GM10847 (cell line): ENCODE results near the gene CEBPE.

ENCODE experiments used
- POLR2A ChIP-seq: IDR thresholded peaks from 2 replicates; pipeline ENCODE4 v1.6.1; 2011; ENCODE audit not compliant: insufficient read length; ENCODE audit errors: extremely low read depth

Gene CEBPE

DNA sequence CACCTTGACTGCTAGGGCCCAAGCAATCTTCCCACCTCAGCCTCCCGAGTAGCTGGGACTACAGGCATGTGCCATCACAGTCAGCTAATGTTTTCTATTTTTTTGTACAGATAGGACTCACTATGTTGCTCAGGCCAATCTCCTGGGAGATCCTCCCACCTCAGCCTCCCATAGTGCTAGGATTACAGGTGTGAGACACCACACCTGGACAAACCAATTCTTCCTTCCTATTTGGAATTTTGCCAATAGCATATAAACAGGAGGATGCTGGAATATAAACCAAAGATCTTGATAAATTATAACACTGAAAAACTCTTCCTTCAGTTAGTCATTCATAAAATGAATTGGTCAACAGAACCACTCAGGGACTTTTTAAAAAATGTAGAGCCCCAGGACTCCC lies 32.5 kb downstream of the CEBPE start:
- TF ChIP-seq POLR2A = no peak

DNA sequence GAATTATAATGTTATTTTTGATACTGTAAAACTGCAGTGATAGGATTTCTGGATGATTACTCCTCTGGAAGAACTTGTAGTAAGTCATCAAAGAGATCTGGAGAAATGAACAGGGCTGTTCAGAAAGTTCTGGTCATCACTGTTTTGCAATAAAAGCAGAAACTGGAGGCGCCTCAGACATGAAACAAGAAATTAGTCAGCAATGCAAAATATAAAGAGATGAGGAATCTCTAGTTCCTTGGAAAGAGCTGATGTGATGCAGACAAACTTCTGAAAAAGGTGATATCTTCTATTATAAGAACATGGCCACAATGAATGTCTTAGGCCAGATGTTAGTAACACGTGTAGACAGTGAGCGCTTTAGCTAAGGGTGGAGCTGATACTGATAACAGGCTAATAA lies 33.6 kb downstream of the CEBPE start:
- no peak for TF ChIP-seq POLR2A

DNA sequence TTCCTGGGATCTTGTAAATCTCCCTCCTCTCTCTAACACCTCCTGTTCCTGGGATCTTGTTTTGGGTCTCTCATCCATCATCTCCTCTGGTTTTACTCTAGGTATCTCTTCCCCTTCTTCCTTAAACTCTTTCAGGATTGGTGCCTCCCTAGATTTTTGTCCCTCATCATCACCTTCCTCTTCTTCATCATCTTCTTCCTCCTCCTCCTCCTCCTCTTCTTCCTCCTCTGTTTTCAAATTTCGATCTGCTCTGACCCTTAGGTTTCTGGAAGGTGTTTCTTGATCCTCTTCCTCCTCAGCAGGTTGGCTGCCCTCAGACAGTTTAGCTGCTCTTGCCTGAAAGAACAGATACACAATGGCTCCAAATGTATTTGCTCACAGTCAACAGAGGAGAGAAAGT lies 38.6 kb downstream of the CEBPE start:
- no peak for TF ChIP-seq POLR2A

DNA sequence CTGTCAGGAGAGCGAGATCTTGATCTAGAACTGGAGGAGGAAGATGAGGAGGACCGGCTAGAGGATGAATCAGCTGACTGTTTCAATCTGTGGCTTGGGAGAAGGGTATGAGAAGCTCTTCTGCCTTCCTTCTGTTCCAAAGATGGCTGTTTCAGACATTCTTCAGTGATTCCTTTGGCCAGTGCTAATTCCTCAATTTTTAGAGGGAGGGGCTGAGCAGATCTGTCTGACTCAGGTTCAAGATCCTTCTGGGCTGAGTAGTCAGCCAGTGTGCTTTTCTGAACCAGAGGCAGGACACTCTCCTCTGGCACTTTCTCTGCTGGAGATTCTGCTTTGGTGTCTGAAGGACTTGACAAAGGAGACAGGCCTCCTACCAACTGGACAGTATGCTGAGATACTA lies 39.3 kb downstream of the CEBPE start:
- TF ChIP-seq POLR2A = no peak

DNA sequence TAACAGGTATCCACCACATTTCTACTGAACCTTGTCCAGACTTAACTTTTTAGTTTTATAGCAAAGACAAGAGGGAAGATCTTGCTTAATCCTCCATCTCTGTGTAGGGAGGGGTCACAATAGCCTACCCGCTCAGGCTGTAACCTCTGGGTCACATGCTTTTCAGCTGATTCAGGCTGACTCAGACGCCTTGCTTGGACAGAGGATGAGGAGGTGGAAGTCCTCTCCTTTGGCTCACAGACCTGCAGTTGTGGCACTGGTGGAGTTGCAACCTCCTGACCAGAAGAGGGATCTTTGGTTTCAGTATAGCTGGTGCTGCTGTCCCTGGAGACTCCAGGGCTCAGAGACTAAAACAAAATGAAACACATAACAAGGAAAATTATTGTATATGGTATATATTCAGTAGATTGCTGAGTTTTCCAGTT lies 40.4 kb downstream of the CEBPE start:
- TF ChIP-seq POLR2A = no peak

DNA sequence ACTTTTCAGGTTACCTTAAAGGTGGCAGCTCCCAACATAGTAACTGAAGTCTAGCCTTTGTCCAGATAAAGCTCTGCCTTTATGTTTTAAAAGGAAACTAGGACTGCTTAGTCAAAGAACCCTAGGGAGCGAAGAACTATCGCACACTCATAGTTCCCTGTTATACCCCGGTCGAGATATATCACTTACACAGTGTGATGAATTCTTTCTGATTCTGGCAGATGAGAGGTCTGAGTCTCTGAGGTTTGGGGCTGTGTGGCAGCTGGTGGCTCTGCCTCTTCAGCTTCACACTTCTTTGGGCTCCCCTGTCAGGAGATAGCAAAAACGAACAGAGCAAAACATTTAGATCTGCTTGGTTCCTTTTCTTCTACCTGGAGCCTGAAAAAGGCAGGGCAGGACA lies 41.1 kb downstream of the CEBPE start:
- TF ChIP-seq POLR2A = no peak

DNA sequence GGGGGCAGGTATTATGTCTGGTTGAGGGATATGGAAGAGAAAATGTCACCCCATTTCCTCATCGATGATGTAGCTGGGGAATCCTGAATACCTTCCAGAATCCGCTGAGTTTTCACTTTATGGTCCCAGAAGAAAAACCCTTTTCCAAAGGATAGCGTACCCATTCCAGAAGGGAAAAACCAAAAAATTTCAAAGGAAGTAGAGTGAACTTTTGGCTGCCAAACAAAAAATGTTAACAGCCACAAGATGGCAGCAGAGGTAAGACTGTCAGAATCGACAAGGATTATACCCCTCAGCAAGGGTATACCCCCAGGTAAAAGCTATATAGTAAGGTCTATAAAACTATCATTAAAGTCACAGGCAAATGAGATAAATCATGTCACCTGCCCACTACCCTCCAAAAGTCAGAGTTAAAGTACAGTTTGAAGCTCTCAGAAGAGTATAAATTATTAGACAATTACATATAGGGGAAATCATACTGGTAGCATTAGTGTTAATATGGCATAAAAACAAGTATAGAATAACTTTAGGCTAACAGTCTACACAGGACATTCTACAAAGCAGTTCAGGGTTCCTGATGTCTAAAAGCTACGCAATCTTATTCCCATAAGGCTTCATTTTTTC lies 42.2 kb downstream of the CEBPE start:
- TF ChIP-seq POLR2A = no peak

DNA sequence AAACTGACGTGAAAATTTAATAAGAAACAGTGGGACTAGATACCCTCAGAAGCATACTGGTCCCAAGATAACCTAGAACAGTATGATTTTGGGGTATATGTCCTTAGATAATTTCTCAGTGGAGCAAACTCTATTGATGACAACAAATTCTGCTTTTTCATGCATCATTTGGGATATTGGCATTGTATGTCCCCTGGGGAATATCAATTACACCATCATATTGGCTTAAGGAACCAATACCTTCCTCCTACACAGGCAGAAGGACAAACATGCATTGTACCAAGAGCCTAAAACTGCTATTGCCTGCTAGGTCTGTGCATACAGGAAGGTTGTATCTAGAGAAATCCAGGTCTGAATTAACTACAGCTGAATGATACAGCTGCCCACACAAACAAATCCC lies 44.1 kb downstream of the CEBPE start:
- TF ChIP-seq POLR2A = no peak

DNA sequence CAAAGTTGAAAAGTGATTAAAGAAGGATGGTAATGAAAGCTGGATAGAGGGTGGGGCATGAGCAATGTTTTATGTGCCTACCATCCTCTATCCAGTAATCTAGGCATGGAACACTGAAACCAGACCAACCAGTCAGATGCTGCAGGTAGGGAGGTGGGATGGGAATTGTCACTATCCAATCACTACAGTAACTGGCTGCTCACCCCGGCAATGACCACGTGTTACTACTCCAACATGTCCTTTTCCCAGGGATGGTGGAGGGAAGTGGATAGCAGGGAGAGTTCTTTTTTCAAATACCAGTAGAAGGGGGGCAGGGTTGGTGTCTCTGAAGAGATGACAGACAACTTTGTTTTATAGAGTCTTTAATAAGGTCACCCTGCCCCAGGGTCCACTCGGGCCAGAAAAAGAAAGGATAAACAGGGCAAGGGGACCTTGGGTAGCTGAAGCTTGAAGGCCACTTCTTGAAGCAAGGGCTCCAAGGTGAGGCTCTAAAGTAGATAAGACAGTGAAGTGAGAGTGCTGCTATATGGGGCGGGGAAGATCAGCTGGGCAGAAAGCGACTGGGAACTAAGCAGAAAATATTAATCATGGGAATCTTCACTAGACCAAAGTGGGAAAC lies 47.0 kb downstream of the CEBPE start:
- TF ChIP-seq POLR2A = no peak

DNA sequence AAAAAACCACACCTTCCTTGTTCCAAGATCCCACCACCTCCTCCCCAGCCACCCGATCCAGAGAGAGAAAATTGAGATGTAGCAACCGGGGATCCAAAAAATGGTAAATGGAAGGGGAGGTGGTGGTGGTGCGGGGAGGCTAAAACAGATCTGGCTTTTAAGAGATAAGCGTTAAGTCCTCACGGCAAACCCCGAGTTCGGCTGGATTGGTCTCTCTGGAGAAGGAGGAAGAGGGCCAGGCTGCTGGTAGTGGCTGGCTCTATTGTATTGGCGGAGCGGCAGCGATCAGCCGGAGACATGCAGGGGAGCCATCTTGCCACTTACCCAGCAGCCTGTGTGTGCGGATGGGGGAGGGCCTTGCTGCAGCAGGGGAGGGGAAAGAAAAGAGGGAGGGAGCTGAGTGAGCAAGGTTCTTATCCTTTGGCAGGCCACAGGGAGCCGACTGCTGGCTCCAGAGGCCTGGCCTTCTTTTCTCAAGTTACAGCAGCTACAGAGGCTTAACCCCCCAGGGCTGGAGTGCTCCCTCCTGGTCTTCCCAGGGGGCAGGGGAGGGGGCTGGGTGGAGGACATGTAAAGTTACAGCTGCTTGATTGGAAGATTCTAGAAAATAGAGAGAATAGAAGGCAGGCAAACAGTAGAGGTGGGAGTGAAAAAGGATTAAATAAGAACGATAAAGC lies 47.7 kb downstream of the CEBPE start:
- TF ChIP-seq POLR2A = peak; percentile 80

DNA sequence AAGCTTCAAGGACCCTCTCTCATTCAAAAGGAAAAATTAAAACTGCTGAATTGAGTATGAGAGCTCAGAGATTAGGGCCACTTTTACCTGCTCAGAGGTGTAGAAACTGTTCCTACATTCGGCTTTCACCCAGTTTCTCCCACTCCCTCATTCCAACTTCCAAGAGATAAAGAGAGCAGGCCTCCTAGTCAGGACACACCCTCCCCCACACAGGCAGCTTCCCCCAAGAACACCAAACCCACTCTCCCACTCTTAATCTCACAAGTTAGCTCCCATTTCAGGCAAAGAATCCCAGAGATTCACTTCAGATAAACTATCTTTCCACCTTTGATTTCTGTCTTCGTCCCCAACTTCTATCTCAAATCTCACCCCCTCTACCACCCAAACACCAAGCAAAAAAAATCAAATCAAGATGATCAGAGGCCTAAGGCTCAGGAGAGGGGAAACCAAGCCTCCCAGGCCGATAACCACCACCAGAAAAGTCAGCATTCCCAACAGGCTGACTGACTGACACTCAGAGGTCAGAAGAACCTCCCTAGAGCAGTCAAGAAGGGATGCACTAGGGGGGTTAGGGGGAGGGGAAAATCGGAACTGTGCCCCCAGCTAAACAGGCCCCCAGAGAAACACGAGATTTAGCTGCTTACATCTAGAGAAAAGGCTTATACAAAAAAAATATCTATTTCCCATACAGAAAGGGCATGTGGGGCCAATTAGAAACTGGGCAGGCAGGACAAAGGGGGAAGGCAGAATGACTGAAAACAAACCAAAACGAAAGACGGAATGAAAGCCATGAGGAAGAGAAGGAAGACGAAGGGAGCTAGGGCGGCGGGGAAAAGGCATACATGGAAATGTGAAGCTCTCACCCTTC lies 48.6 kb downstream of the CEBPE start:
- no peak for TF ChIP-seq POLR2A

DNA sequence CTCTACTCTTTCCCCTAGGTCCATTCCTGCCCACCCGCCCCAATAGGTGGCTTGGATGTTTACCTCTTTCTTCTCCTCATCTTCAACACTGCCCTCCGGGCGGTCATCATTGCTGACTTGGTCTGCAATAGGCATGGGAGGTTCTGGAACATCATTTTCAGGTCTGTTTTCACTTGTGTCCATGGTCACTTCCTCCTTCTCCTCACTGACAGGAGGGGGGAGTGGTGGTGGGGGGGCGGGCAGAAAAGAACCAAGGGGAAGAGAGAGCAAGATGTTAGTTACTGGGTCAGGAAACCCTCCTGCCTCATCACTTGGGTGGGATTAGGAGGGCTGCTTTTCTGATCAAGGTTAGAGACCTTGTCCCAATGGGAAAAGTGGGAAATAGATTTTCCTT lies 49.6 kb downstream of the CEBPE start:
- TF ChIP-seq POLR2A = no peak

DNA sequence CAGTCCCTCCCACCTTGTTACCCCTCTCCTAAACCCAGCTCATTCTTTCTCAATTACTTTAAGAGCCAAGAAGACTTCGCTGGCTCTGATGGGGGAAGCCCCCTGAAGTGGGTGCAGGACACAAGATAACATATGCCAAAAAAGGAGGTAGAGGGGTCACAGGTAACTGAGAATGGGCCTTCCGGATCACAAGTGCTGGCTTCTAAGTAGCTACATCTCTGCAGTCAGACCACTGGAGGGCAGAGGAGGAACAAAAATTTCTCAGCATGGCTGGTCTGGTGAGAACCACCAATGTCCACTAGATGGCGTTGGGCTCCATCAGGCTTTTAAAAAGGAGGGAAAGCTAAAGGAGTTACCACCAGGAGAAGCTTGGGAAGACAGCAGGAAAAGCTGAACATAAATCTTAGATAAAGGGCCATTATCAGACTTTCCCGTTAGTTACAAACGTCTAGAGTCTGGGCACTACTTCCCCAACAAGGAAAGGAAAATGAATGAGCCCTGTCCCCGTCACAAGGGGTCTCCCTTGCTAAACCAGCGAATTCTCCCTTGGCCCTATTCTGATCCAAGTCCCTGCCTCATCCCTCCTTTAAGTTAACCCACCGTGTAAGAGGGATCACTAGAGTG lies 50.2 kb downstream of the CEBPE start:
- no peak for TF ChIP-seq POLR2A

DNA sequence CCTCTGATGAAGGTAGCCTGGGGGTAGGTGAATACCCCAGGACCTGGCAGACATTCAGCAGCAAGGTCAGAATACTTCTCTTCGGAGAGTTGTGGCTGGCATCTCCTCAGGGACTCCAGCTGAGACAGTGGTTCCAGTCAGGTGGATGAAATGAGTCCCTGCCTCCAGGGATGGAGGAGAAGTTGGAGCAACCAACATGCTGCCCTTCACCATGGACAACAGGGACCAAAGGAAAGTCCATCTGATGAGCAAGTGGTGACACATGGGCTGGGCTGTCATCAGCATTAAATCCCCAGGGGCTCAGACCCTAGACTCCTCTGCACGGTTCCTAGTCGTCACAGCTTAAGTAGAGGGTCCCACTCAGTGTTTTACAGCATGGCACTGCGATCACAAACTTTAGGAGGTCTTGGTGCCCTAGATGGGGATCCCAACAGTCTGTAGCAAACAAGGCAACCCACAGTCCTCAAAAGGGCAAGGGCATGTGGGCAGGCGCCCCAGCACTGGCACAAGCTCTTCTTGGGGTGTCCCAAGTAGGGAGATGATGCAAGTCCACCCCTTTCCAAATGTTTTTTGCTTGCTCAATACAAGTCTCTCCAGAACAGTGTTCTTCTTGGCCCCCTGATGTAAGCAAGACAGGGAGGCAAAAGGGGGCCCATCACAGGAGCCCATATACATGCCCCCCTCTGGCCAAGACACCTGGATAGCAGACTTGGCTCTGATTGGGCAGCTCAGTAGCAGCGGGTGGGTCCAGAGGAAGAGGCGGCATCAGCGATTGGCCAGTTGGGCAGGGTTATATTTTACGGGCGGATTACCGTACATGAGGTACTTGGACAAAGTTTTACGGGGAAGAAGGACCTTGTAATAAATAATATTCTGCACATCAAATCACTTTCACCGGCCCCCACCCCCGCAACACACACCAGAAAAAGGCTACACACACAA lies 50.9 kb downstream of the CEBPE start:
- no peak for TF ChIP-seq POLR2A
